Occipital lobe (tissue), 2 donors: ENCODE measurements around the gene ENHO. TPM values are rescaled to one million over a fixed set of nuclear protein-coding genes. Genes with fewer than 3 reads are reported as not detected.
A peak's percentile ranks its signal among the peaks of the same experiment; 100 is the strongest.
"Not testable (repeated sequence)": the region's sequence is repeated elsewhere in the genome, so short reads cannot be mapped to it uniquely, and the experiment has no call there.

Experiments used
- DNase-seq: peaks from one replicate; lab custom pipeline; 2025; lab: John Stamatoyannopoulos, UW
- total RNA-seq: library from RNA; depleted of rRNA; stranded (reverse); fragments of >200 nt; gene quantifications from one replicate; pipeline ENCODE4 v1.2.3, GENCODE V29; 2014

Gene ENHO
- total RNA-seq, 1 donor from 2014 or later: 37.6 TPM

GRCh38 chr9:34532041-34532440 lies 9.3 kb upstream of the ENHO start:
- DNase-seq: not testable (repeated sequence)

GRCh38 chr9:34526026-34526425 lies 3.2 kb upstream of the ENHO start:
- DNase-seq: no peak

GRCh38 chr9:34524349-34524748 lies 1.6 kb upstream of the ENHO start:
- no peak for DNase-seq

- DNase-seq: no peak
These were observed 501 bp downstream of the ENHO start for GRCh38 chr9:34522091-34522887.

GRCh38 chr9:34521406-34522045 lies 1.3 kb downstream of the ENHO start:
- no peak for DNase-seq

GRCh38 chr9:34520505-34521385 lies 2.0 kb downstream of the ENHO start:
- DNase-seq: no peak

- DNase-seq: no peak
These were observed 2.7 kb downstream of the ENHO start for GRCh38 chr9:34520096-34520495.

GRCh38 chr9:34519321-34520020 lies 3.3 kb downstream of the ENHO start:
- DNase-seq: no peak

GRCh38 chr9:34518896-34519295 lies 3.9 kb downstream of the ENHO start:
- DNase-seq: no peak

GRCh38 chr9:34518110-34518616 lies 4.6 kb downstream of the ENHO start:
- DNase-seq: no peak

GRCh38 chr9:34517185-34517584 lies 5.6 kb downstream of the ENHO start:
- DNase-seq: no peak

GRCh38 chr9:34515959-34516358 lies 6.8 kb downstream of the ENHO start:
- no peak for DNase-seq

GRCh38 chr9:34514816-34515215 lies 8.0 kb downstream of the ENHO start:
- DNase-seq: no peak

- no peak for DNase-seq
These were observed 8.4 kb downstream of the ENHO start for GRCh38 chr9:34514401-34514800.

- peak; percentile 25 for DNase-seq
These were observed 9.1 kb downstream of the ENHO start for GRCh38 chr9:34513567-34514214.

GRCh38 chr9:34512131-34513078 lies 10.4 kb downstream of the ENHO start:
- no peak for DNase-seq

GRCh38 chr9:34510497-34511468 lies 12.0 kb downstream of the ENHO start:
- no peak for DNase-seq

- no peak for DNase-seq
These were observed 13.8 kb downstream of the ENHO start for GRCh38 chr9:34508951-34509350.
